Measurements from ENCODE around the gene MB. TPM values are rescaled to one million over a fixed set of nuclear protein-coding genes. Genes with fewer than 3 reads are reported as not detected.

The MB gene
- total RNA-seq, 1 experiment from 2014 or later: 0.77 TPM

DNA sequence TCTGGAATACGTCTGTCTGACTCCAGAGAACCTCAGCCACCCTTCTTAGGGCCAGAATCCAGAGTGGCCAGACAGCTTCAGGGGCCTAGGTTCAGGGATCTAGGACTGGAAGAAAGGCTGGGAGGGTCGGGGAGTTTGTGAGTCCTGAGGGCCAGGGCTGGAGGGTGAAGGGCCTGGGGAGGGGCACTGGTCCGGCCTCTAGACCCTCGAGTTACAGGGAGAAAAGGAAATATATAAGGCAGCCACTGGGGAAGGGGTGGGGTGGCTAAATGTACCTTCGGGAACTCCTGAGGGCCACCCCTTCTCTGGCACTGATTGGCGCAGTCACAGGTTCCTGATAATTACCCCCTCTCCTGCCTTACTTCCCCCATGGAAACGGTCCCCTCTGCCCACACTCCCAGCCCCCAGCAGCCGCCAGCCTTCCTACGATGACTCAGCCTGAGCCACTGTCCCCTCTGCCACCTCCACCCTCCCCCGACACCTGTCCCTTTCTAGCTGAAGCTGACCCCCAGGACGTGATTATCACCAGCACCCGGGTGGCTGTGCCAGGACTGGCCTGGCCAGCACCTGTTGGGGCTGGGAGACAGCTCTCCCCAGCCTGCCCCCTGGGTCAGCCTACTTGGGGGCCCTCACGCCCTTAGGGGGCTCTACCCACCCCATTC lies 26.4 kb downstream of the MB start:
- peaks cover 28% of the 10 kb centered on the region for H3K4me1 Mint-ChIP-seq (ENCODE audit: low read depth, unreplicated experiment)
- Histone ChIP-seq H3K4me3 (ENCODE audit: low read depth, low read length) (no peak overlapping the region), H3K36me3 (ENCODE audit: control insufficient read depth, insufficient read depth, low read length) (no peaks in the 10 kb centered on the region), H3K27me3 (replicated peaks; ENCODE audit: control insufficient read depth, insufficient read depth, low read length) (no peaks in the 10 kb centered on the region), H3K4me1 (peaks cover 23% of the 10 kb centered on the region), H3K9me3 (no peaks in the 10 kb centered on the region)
- no peak for DNase-seq
- BruUV-seq (replicated peaks): no TSS peak
- peaks cover 6% of the 10 kb centered on the region for H3K36me3 Mint-ChIP-seq (ENCODE audit: insufficient read depth, unreplicated experiment)
- no peaks in the 10 kb centered on the region for H3K9me3 Mint-ChIP-seq (ENCODE audit: unreplicated experiment)
- TF ChIP-seq, protein P1, sequence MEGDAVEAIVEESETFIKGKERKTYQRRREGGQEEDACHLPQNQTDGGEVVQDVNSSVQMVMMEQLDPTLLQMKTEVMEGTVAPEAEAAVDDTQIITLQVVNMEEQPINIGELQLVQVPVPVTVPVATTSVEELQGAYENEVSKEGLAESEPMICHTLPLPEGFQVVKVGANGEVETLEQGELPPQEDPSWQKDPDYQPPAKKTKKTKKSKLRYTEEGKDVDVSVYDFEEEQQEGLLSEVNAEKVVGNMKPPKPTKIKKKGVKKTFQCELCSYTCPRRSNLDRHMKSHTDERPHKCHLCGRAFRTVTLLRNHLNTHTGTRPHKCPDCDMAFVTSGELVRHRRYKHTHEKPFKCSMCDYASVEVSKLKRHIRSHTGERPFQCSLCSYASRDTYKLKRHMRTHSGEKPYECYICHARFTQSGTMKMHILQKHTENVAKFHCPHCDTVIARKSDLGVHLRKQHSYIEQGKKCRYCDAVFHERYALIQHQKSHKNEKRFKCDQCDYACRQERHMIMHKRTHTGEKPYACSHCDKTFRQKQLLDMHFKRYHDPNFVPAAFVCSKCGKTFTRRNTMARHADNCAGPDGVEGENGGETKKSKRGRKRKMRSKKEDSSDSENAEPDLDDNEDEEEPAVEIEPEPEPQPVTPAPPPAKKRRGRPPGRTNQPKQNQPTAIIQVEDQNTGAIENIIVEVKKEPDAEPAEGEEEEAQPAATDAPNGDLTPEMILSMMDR (IDR thresholded peaks at IDR 0.05; ENCODE audit: insufficient read depth in 1 of 2, low read depth in 1 of 2, low read length in 1 of 2, severe bottlenecking in 1 of 2, unreplicated experiment in 1 of 2): no peak
- no peak overlapping the region for H3K4me3 Mint-ChIP-seq (ENCODE audit: unreplicated experiment)
- no peaks in the 10 kb centered on the region for H3K27me3 Mint-ChIP-seq (ENCODE audit: insufficient read depth, unreplicated experiment)
- ChIA-PET CTCF (interaction anchor here (0.6 kb wide), 1 partner anchor 240 kb away, joined by 4 read pairs; no protein-coding TSS in a partner anchor), POLR2A (no interaction called here)
- H3K27ac Mint-ChIP-seq (ENCODE audit: unreplicated experiment): no peak overlapping the region
- intact Hi-C loops (cut with micrococcal nuclease; ENCODE audit: unreplicated experiment): no loop called here

- no peak for DNase-seq
- no TSS peak for BruUV-seq (replicated peaks)
- H3K36me3 Mint-ChIP-seq (ENCODE audit: insufficient read depth, unreplicated experiment): peaks cover 6% of the 10 kb centered on the region
- no peaks in the 10 kb centered on the region for H3K27me3 Mint-ChIP-seq (ENCODE audit: insufficient read depth, unreplicated experiment)
- CTCF ChIA-PET: no interaction called here
- Histone ChIP-seq H3K27me3 (replicated peaks; ENCODE audit: control insufficient read depth, insufficient read depth, low read length) (no peaks in the 10 kb centered on the region), H3K4me1 (peaks cover 19% of the 10 kb centered on the region), H3K36me3 (ENCODE audit: control insufficient read depth, insufficient read depth, low read length) (no peaks in the 10 kb centered on the region), H3K9me3 (no peaks in the 10 kb centered on the region), H3K4me3 (ENCODE audit: low read depth, low read length) (no peak overlapping the region)
- intact Hi-C loops (cut with micrococcal nuclease; ENCODE audit: unreplicated experiment): loop anchor here (1.0 kb wide), 1 partner anchor 34 kb away; no protein-coding TSS in a partner anchor
- peaks cover 28% of the 10 kb centered on the region for H3K4me1 Mint-ChIP-seq (ENCODE audit: low read depth, unreplicated experiment)
- POLR2A ChIA-PET: interaction anchor here (0.5 to 0.6 kb wide), 2 partner anchors 33 to 89 kb away, joined by 3 read pairs; no protein-coding TSS in a partner anchor
- no peaks in the 10 kb centered on the region for H3K9me3 Mint-ChIP-seq (ENCODE audit: unreplicated experiment)
- peak overlapping the region; percentile 87 for H3K27ac Mint-ChIP-seq (ENCODE audit: unreplicated experiment)
- TF ChIP-seq, protein P1 (IDR thresholded peaks at IDR 0.05; ENCODE audit: insufficient read depth in 1 of 2, low read depth in 1 of 2, low read length in 1 of 2, severe bottlenecking in 1 of 2, unreplicated experiment in 1 of 2): no peak
- no peak overlapping the region for H3K4me3 Mint-ChIP-seq (ENCODE audit: unreplicated experiment)
Measured at GRCh38 chr22:35589756-35590093, 27.4 kb downstream of the MB start.

DNA sequence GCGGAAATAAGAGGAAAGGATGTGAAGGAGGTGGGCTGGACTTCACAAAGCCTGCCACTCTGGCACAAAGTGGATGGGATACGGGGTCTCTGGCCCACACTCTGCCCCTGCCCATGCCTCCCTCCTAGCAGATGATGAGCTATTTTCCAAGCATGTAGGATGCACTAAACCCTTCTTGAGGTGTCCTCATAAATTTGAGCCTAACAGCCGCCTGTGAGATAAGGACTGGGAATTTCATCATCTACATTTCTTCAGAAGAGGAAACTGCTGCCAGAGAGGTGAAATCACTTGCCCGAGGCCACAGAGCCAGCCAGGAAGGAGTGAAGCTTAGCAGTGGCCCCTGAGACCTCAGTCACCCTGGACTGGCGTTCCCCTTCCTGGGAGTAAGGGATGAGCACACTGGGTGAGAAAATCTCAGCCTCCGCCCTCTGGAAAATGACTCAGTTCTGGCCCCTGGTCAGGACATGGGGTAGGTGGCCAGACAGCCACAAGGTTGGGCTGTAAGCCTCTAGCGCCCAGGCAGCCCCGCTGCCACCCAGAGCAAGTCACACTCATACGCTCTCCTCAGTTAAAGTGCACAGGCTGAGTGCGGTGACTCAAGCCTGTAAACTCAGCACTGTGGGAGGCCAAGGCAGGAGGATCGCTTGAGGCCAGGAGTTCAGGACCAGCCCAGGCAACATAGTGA lies 27.9 kb downstream of the MB start:
- H3K4me3 ChIP-seq (ENCODE audit: low read depth, low read length): no peak overlapping the region
- no peaks in the 10 kb centered on the region for H3K36me3 ChIP-seq (ENCODE audit: control insufficient read depth, insufficient read depth, low read length)
- H3K27me3 ChIP-seq (replicated peaks; ENCODE audit: control insufficient read depth, insufficient read depth, low read length): no peaks in the 10 kb centered on the region
- no TSS peak for BruUV-seq (replicated peaks)
- TF ChIP-seq, protein P1 (IDR thresholded peaks at IDR 0.05; ENCODE audit: insufficient read depth in 1 of 2, low read depth in 1 of 2, low read length in 1 of 2, severe bottlenecking in 1 of 2, unreplicated experiment in 1 of 2): no peak
- Mint-ChIP-seq H3K9me3 (ENCODE audit: unreplicated experiment) (no peaks in the 10 kb centered on the region), H3K27me3 (ENCODE audit: insufficient read depth, unreplicated experiment) (no peaks in the 10 kb centered on the region), H3K4me1 (ENCODE audit: low read depth, unreplicated experiment) (peaks cover 28% of the 10 kb centered on the region), H3K36me3 (ENCODE audit: insufficient read depth, unreplicated experiment) (peaks cover 6% of the 10 kb centered on the region), H3K4me3 (ENCODE audit: unreplicated experiment) (no peak overlapping the region), H3K27ac (ENCODE audit: unreplicated experiment) (peak overlapping the region; percentile 87)
- no peaks in the 10 kb centered on the region for H3K9me3 ChIP-seq
- DNase-seq: peak; percentile 85 to 89
- ChIA-PET CTCF (interaction anchor here (1.8 kb wide), 1 partner anchor 159 kb away, joined by 5 read pairs; no protein-coding TSS in a partner anchor), POLR2A (interaction anchor here (0.5 to 0.6 kb wide), 2 partner anchors 33 to 89 kb away, joined by 3 read pairs; no protein-coding TSS in a partner anchor)
- intact Hi-C loops (cut with micrococcal nuclease; ENCODE audit: unreplicated experiment): loop anchor here (1.0 kb wide), 1 partner anchor 34 kb away; no protein-coding TSS in a partner anchor
- H3K4me1 ChIP-seq: peaks cover 19% of the 10 kb centered on the region

Measured in Caco-2 (cell line).